ENCODE results near the gene VAMP8.
"Not testable (repeated sequence)": the region's sequence is repeated elsewhere in the genome, so short reads cannot be mapped to it uniquely, and the experiment has no call there.

Gene VAMP8

DNA sequence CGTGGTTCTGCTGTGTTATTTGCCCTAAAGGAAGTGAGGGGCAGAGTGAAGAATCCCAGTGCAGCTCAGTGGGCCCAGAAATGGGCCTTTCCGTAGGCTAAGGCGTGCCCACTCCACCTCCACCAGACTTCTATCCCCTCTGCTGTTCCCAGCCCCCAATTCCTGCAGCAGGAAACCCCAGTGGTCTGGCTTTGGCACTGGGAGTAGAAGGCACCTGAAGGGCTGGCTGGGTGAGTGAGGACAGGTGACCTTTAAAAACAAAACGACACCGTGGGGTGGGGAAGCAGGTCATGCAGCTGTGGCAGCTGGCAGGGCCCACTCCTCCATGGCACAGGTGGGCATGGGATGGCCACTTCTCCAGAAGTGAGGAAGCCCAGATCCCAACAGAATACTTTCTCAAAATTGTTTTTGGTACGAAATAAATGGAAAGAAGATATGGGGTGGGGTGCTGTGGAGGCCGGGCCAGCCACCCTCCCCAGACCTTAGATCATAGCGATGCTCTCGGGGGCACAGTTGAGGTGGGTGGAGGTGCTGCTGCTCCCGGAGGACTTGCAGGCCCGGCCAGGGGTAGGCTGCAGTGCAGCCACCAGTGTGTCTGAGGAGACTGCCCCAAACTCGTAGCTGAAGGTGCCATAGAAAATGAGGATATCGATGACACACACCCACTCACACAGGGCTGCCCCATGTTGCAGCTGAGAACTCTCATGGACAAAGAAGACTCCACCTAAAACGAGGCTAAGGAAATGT is 21.4 kb downstream of the VAMP8 start:
- no peak for DNase-seq (ENCODE audit: low spot score)

- no peak for DNase-seq (ENCODE audit: low spot score)
Measured at GRCh38 chr2:85599468-85600234, 22.3 kb downstream of the VAMP8 start.

DNA sequence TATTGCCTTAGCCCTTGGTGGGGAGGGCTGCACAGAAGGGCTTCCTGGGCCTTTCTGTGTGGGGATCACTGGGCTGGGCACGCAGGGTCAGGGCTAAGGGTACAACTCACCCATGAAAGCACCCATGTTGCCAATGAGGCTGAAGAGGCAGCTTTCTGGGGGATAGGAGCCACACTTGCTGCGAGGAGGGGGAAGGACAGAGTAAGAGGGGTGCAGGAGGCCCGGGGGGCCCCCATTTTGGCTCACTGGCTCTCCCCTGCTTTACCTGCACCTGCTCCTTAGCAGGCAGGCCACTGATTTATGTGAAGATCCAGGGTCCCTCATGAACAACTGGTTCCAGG is 22.8 kb downstream of the VAMP8 start:
- no peak for DNase-seq (ENCODE audit: low spot score)

GRCh38 chr2:85600951-85601770 is 23.8 kb downstream of the VAMP8 start:
- no peak for DNase-seq (ENCODE audit: low spot score)

GRCh38 chr2:85601771-85602475 is 24.5 kb downstream of the VAMP8 start:
- no peak for DNase-seq (ENCODE audit: low spot score)

DNA sequence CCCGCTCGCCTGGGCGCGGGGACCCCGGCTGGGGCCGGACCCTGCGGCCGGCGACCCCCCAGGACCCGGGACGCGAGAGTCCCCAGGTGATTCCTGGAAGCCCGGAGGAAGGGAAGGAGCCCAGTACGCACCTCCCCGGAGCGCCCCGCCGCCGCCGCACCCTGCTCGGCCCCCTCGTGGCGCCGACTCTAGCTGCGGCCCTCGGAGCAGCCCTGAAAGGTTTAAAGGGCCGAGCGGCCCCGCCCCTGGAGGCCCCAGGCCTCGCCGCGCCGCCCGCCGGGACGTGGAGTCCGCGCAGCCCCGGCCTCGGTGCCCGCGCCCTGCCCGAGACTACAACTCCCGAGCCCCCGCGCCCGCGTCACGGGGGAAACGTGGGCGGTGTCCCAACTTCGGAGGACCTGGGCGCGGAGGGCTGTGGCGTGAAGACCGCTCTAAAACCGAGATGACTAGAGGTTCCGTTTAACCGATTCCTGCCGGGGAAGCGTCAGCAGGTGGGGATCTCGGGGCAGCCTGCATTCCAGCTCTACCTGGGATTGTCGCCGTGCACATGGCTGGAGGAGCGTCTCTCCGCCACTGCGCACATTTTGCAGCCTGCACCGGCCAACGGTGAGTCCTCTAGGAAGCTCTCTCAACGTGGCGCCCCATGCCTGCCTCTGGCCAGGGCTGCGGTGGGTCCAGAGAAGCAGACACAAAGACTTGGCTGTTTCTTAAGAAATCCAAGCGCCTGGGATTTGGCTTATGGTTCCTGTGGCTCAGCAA is 25.3 kb downstream of the VAMP8 start, which contains the start of gene TMEM150A:
Gene TMEM150A (minus strand): TSS at position 223 of the 759 bp plus-strand sequence. CDS start 750 bp downstream, outside the sequence.
- DNase-seq (ENCODE audit: low spot score): peak; percentile 82

GRCh38 chr2:85604133-85604444 is 26.7 kb downstream of the VAMP8 start:
- DNase-seq (ENCODE audit: low spot score): not testable (repeated sequence)

DNA sequence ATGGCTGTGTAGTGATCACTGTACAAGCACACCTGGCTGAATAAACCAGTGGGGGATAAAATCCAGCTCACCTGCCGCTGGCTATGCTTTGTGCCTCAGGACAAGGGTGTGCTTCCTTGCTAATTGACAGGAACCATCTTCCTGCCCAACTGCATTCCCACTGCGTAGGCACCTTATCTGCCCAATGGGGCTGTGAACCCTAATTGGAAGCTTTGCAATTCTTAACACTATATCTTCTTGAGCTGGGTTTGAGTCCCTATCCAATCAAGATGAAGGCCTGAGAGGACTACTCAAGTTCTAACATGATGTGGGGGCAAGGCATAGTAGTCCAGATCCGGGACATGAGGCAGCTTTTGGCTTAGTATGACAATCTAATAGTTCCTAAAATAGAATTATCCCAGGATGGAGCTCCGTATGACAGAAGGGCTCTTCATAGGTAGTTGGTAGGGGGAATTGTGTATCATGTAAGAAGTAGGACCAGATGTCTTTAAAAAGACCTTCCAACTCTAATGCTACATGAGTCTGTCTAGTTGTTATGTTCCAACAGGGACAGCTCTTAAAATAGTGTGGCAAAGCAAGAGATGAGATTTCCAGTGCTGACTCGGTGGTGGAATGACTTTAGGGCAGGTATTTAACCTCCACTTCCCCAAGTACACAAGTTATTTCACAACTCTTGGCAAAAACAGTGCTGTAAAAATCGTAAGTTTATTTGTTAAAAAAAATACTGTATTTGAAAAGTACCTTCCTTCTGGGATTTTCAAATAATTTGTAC is 27.4 kb downstream of the VAMP8 start:
- no peak for DNase-seq (ENCODE audit: low spot score)

DNA sequence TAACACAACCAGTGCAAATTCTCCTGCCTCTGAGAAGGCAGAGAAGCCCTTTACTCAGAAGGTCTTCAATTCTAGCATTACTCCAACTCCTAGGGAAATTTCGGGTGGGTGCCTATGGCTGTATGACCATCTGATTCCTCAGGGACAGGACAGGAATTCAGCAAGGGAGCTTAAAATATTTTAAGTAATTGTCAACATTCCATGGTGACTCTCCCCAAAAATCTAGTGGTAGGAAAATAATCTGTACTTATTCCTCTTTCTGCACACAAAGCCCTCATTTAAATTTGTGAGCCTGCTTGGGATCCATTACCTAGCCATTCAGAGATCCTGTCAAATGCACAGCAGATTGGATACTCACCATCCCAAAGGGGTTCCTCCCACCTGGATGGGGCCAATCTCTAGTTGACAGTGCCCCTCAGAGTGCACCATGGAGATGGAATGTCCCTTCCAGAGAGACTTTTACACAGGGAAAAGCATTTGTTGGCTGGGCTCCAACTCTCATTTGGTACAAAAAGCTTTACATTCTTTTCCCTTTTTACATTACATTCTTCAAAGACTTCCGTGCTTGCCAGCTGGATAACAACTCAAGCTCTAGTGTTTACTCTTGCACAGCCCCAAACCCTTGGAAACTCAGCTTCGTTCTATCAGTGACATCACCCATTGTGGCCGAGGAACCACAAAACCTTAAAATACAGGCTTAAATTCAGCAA is 28.2 kb downstream of the VAMP8 start:
- no peak for DNase-seq (ENCODE audit: low spot score)

- DNase-seq (ENCODE audit: low spot score): no peak
Measured at GRCh38 chr2:85606116-85606455, 28.7 kb downstream of the VAMP8 start.

DNA sequence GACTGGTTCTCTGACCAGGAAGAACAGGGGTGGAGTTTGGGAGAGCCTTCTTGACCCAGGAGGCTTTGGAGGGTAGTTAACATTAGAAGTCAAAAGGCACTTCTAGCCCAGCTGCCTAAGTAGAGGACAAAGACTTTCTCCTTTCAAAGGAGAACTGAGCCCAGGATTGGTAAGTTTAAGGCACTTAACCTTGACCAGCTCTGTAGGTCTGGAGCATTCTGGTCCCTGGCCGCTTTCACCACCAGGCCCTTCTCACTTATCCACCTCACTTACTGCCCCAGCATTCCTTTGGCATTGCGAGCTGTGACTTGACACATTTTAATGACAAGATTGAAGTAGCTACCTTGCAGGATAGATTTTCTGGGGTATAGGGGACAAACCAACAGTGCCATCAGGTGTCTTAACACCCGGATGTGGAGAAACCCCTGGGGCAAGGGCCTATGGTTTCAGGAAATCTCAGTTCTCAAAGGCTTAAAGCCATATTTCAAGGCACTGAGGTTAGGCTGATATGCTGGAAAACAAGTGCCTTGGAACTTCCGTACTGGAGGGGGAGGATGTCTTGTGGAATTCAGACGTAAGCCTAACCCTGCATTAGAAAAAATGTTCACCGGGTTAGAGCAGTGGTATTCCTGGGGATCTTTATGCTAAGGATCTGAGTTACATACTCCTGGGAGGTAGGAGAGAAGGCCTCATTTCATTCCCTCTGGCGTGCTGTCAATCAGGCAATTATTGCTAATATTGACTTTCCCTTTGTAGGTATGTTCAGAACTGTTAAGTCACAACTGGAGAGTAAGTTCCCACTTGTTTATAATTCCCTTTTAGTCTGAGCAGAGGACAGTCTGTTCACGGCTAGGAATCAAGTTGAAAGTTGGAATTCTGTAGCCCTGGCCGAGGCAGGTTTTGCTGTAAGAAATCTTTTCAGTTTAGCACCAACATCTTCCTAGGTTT is 30.2 kb downstream of the VAMP8 start:
- no peak for DNase-seq (ENCODE audit: low spot score)

GRCh38 chr2:85611217-85611704 is 33.9 kb downstream of the VAMP8 start:
- DNase-seq (ENCODE audit: low spot score): no peak

DNA sequence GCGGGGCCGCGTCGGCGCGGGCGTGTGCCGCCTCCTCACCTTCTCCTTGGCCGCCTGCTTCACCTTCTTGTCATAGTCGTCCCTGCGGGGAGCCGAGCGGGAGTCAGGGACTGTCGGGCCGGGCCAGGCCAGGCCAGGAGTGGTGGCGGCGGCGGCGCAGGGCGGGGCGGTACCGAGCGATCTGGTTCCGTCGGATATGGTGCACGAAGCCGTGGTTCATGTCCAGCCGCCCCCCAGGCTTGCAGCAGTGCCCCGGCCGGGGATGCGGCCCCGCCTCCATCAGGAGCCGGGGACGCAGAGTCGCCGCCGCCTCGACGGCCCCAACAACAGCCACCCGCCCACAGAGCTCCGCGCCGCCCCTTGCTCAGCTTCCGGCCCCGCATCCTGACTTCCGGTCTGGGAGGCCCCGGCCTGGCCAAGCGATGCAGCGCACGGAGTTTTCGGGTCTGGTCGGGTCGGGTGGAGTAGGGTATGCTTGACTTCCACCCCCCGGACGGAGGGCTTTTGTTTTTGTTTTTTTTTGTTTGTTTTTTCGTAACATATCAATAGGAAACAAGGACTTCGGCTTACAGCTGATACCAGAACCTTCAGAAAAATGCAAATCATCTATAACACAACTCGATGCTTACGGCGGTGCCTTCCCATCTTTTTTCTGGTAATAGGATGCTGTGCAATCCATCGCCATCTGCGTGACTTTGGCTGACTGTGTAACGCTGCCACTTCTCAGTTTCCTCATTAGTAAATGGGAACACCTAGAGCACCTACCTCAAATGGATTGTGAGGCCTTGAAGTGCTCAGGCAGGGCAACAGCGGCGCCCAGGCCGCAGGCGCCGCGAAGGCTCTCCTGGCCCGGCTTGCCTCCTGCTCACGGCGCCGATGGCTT is 34.6 kb downstream of the VAMP8 start, which contains the start of gene C2orf68:
Gene C2orf68 (minus strand): TSS at position 362 of the 883 bp plus-strand sequence. CDS start 82 bp downstream, at position 280.
- DNase-seq (ENCODE audit: low spot score): peak; percentile 84

GRCh38 chr2:85613717-85614515 is 36.5 kb downstream of the VAMP8 start:
- DNase-seq (ENCODE audit: low spot score): no peak

DNA sequence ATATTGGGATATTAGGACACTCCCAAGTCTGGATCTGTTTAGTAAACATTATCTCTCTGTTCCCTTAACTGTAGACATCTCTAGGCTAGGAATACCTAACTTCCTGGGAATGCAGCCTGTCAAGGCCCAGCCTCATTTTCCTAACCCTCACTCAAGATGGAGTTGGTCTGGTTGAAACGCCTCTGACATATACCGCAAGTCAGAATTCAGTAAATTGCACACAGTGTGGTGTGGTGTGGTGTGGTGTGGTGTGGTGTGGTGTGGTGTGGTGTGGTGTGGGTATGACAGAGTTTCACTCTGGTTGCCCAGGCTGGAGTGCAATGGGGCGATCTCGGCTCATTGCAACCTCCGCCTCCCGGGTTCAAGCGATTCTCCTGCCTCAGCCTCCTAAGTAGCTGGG is 37.4 kb downstream of the VAMP8 start:
- DNase-seq (ENCODE audit: low spot score): not testable (repeated sequence)

DNA sequence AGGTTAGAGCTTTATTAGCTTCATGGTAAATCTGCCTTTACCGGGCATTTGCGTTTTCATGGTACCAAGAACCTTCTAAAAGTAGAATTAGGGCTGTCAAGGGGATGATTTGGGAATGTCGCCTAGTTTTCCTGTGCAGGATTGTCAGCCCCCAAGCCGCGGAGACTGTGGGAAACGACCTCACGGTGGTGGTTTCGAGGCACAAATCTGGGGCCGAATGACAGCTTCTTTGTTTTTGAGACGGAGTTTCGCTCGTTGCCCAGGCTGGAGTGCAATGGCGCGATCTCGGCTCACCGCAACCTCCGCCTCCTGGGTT is 38.0 kb downstream of the VAMP8 start:
- no peak for DNase-seq (ENCODE audit: low spot score)

DNA sequence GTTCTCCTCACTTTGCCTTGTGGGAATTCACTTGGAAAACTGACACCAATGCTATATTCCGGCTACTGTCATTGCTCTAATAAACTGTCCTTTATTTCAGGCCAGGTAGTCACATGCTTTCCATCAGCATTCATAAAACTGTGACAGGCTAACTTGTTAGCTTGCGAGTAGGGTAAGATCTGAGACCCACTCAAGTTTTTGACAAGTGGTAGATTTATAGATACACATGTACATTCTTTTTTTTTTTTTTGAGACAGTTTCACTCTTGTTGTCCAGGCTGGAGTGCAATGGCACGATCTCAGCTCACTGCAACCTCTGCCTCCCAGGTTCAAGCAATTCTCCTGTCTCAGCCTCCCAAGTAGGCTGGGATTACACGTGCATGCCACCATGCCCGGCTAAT is 40.3 kb downstream of the VAMP8 start:
- DNase-seq (ENCODE audit: low spot score): not testable (repeated sequence)

Measured in kidney capillary endothelial cell (primary cell).